GM12878 (cell line): ENCODE results near the gene DTNBP1. TPM values are rescaled to one million over a fixed set of nuclear protein-coding genes. Genes with fewer than 3 reads are reported as not detected.

Experiments used
- ASH2L ChIP-seq: fragments of 300-600, 200-600 bp; sonication (generic); IDR thresholded peaks from 2 replicates; pipeline ENCODE4 v1.6.1; 2017; ENCODE audit warnings: low read depth, mild to moderate bottlenecking, borderline replicate concordance
- BACH1 ChIP-seq: fragments of 450-650 bp; IDR thresholded peaks from 2 replicates; pipeline ENCODE4 v1.6.1; 2017; ENCODE audit warnings: mild to moderate bottlenecking, borderline replicate concordance
- CHD1 ChIP-seq: IDR thresholded peaks from 2 replicates; pipeline ENCODE4 v1.6.1; 2012; ENCODE audit warnings: low read depth, low read length, improper control_type of control experiment
- CREB1 ChIP-seq: IDR thresholded peaks from 2 replicates; pipeline ENCODE4 v1.6.1; 2012; ENCODE audit warnings: low read depth, mild to moderate bottlenecking, inconsistent platforms
- CREM ChIP-seq: IDR thresholded peaks from 2 replicates; pipeline ENCODE4 v1.6.1; 2014; ENCODE audit warnings: antibody characterized with exemption, low read depth
- E4F1 ChIP-seq: fragments of 450-650 bp; IDR thresholded peaks from 2 replicates; pipeline ENCODE4 v1.6.1; 2018; ENCODE audit warnings: borderline replicate concordance, mild to moderate bottlenecking; ENCODE audit not compliant: partially characterized antibody
- ESRRA ChIP-seq: IDR thresholded peaks from 2 replicates; pipeline ENCODE4 v1.6.1; 2012; ENCODE audit warnings: mild to moderate bottlenecking, low read length, improper control_type of control experiment
- FOXK2 ChIP-seq: fragments of 450-650 bp; IDR thresholded peaks from 2 replicates; pipeline ENCODE4 v1.6.1; 2017; ENCODE audit warnings: mild to moderate bottlenecking, moderate library complexity
- FOXM1 ChIP-seq: IDR thresholded peaks from 2 replicates; pipeline ENCODE4 v1.6.1; 2012; ENCODE audit warnings: low read depth, mild to moderate bottlenecking, inconsistent platforms, low read length, moderate library complexity
- GATAD2B ChIP-seq: fragments of 450-650 bp; conservative IDR thresholded peaks from 2 replicates; pipeline ENCODE4 v1.6.1; 2017; ENCODE audit warnings: low read depth, mild to moderate bottlenecking, moderate library complexity
- HCFC1 ChIP-seq: fragments of 150-350 bp; IDR thresholded peaks from 2 replicates; pipeline ENCODE4 v1.6.1; 2014; ENCODE audit warnings: low read length
- MAX ChIP-seq: IDR thresholded peaks from 2 replicates; pipeline ENCODE4 v1.6.1; 2012; ENCODE audit warnings: low read depth, low read length, improper control_type of control experiment
- MTA2 ChIP-seq: fragments of 450-650 bp; IDR thresholded peaks from 2 replicates; pipeline ENCODE4 v1.6.1; 2016; ENCODE audit warnings: low read depth, mild to moderate bottlenecking, moderate library complexity
- MTA3 ChIP-seq: IDR thresholded peaks from 2 replicates; pipeline ENCODE4 v1.6.1; 2012; ENCODE audit warnings: low read length, inconsistent platforms, borderline replicate concordance
- MYC ChIP-seq: IDR thresholded peaks from 2 replicates; pipeline ENCODE4 v1.6.1; 2011; ENCODE audit warnings: mild to moderate bottlenecking, low read length, moderate library complexity, inconsistent platforms; ENCODE audit not compliant: insufficient read depth, insufficient replicate concordance, insufficient read length, severe bottlenecking
- NKRF ChIP-seq: fragments of 450-650 bp; conservative IDR thresholded peaks from 2 replicates; pipeline ENCODE4 v1.6.1; 2017; ENCODE audit warnings: mild to moderate bottlenecking, moderate library complexity
- POLR2AphosphoS5 ChIP-seq: IDR thresholded peaks from 2 replicates; pipeline ENCODE4 v1.6.1; 2011; ENCODE audit warnings: mild to moderate bottlenecking, low read length, inconsistent platforms
- RUNX3 ChIP-seq: IDR thresholded peaks from 2 replicates; pipeline ENCODE4 v1.6.1; 2012; ENCODE audit warnings: low read length, inconsistent platforms
- SIX5 ChIP-seq: IDR thresholded peaks from 2 replicates; pipeline ENCODE4 v1.6.1; 2011; ENCODE audit warnings: mild to moderate bottlenecking, low read depth, low read length, moderate library complexity; ENCODE audit not compliant: severe bottlenecking
- SKIL ChIP-seq: fragments of 450-650 bp; IDR thresholded peaks from 2 replicates; pipeline ENCODE4 v1.6.1; 2017; ENCODE audit warnings: mild to moderate bottlenecking, low read depth, inconsistent platforms; ENCODE audit not compliant: poor library complexity, severe bottlenecking
- TAF1 ChIP-seq: IDR thresholded peaks from 2 replicates; pipeline ENCODE4 v1.6.1; 2011; ENCODE audit warnings: mild to moderate bottlenecking, low read depth, low read length, borderline replicate concordance
- ZNF217 ChIP-seq: fragments of 450-650 bp; IDR thresholded peaks from 2 replicates; pipeline ENCODE4 v1.6.1; 2017; ENCODE audit warnings: antibody characterized with exemption, mild to moderate bottlenecking
- polyA plus RNA-seq, 11 experiments: library from polyadenylated mRNA; depleted of rRNA in 4 of 11; unstranded in 6 of 11; stranded (reverse) in 5 of 11; fragments of >200 nt; fragmentation: Nextera tagmentation in 4 of 11; fragmentation: Illumina TruSeq in 1 of 11; extraction: Ambion mirVana in 4 of 11; extraction: Trizol in 1 of 11; gene quantifications; 1 replicate in 1 of 11; 2 replicates in 10 of 11; pipeline versions ENCODE4 v1.2.1 to v1.2.3, GENCODE V29; 2011 to 2016; ENCODE audit warnings: inconsistent platforms in 2 of 11, missing spikeins in 2 of 11, low read depth in 1 of 11
- total RNA-seq, 4 experiments: library from RNA; depleted of rRNA in 3 of 4; stranded (reverse); fragments of >200 nt in 3 of 4; fragmentation: Illumina TruSeq in 1 of 4; extraction: Trizol in 1 of 4; gene quantifications; 2 replicates each; pipeline versions ENCODE4 v1.2.1 to v1.2.3, GENCODE V29; 2013 to 2021

Gene DTNBP1
- total and polyA plus RNA-seq, 10 of the 15 experiments (the other 5 are each of a cell fraction or from before 2014, with no cell fraction given), result 7.1 to 40.3 (median 20.1) TPM

- peak; percentile 47; the same call in 1 of the 2 replicates for TF ChIP-seq HCFC1
- TF ChIP-seq MTA2, result peak; percentile 12; the same call in 1 of the 2 replicates
- peak; percentile 28 for TF ChIP-seq SIX5
- TF ChIP-seq RUNX3, result peak; percentile 76
- no peak for TF ChIP-seq TAF1
- peak; percentile 77 for TF ChIP-seq SKIL
- TF ChIP-seq MTA3, result no peak
- no peak for TF ChIP-seq POLR2AphosphoS5
- peak; percentile 30; the same call in 1 of the 2 replicates for TF ChIP-seq GATAD2B
- no peak for TF ChIP-seq E4F1
- peak; percentile 65; the same call in 1 of the 2 replicates for TF ChIP-seq CREB1
- no peak for TF ChIP-seq MAX
- no peak for TF ChIP-seq MYC
- TF ChIP-seq ASH2L, result no peak
- TF ChIP-seq FOXM1, result peak; percentile 83
- peak; percentile 48; the same call in 1 of the 2 replicates for TF ChIP-seq ZNF217
- TF ChIP-seq ESRRA, result peak; percentile 47; the same call in 1 of the 2 replicates
- peak; percentile 42; the same call in 1 of the 2 replicates for TF ChIP-seq CREM
- no peak for TF ChIP-seq FOXK2
- peak; percentile 79; the same call in 1 of the 2 replicates for TF ChIP-seq CHD1
- TF ChIP-seq BACH1, result peak; percentile 23; the same call in 1 of the 2 replicates
- TF ChIP-seq NKRF, result no peak
Measured at GRCh38 chr6:15691250-15691869, 28.5 kb upstream of the DTNBP1 start (continued).
